ENCODE data around the gene SERP2. TPM values are rescaled to one million over a fixed set of nuclear protein-coding genes. Genes with fewer than 3 reads are reported as not detected.

The SERP2 gene
- total RNA-seq, 2 experiments from 2014 or later: 3.1 TPM

- Mint-ChIP-seq H3K4me1 (peaks cover 3% of the 10 kb centered on the region), H3K27me3 (peaks cover 15% of the 10 kb centered on the region), H3K27ac (no peak overlapping the region), H3K36me3 (no peaks in the 10 kb centered on the region), H3K4me3 (no peak overlapping the region), H3K9me3 (no peaks in the 10 kb centered on the region)
- no peak for DNase-seq
Measured at GRCh38 chr13:44368599-44369368, 4.8 kb upstream of the SERP2 start.

GRCh38 chr13:44371421-44371820 lies 2.2 kb upstream of the SERP2 start:
- Mint-ChIP-seq H3K9me3 (no peaks in the 10 kb centered on the region), H3K36me3 (no peaks in the 10 kb centered on the region), H3K27me3 (peaks cover 30% of the 10 kb centered on the region), H3K4me1 (peaks cover 7% of the 10 kb centered on the region), H3K27ac (no peak overlapping the region), H3K4me3 (no peak overlapping the region)
- DNase-seq: no peak

- no peak overlapping the region for H3K4me3 Mint-ChIP-seq
- H3K36me3 Mint-ChIP-seq: no peaks in the 10 kb centered on the region
- no peaks in the 10 kb centered on the region for H3K9me3 Mint-ChIP-seq
- H3K27ac Mint-ChIP-seq: no peak overlapping the region
- H3K27me3 Mint-ChIP-seq: peaks cover 30% of the 10 kb centered on the region
- no peak for DNase-seq
- peaks cover 7% of the 10 kb centered on the region for H3K4me1 Mint-ChIP-seq
Measured at GRCh38 chr13:44373247-44373600, 400 bp upstream of the SERP2 start.

- H3K4me1 Mint-ChIP-seq: peaks cover 7% of the 10 kb centered on the region
- H3K27me3 Mint-ChIP-seq: peaks cover 30% of the 10 kb centered on the region
- H3K4me3 Mint-ChIP-seq: peak overlapping the region; percentile 65
Measured at GRCh38 chr13:44374348-44374712, 706 bp downstream of the SERP2 start.

GRCh38 chr13:44378277-44378676 lies 4.7 kb downstream of the SERP2 start:
- no peak for DNase-seq
- Mint-ChIP-seq H3K27ac (no peak overlapping the region), H3K9me3 (no peaks in the 10 kb centered on the region), H3K36me3 (no peaks in the 10 kb centered on the region), H3K4me1 (peaks cover 4% of the 10 kb centered on the region), H3K4me3 (no peak overlapping the region), H3K27me3 (peaks cover 15% of the 10 kb centered on the region)

More at GRCh38 chr13:44374348-44374712, 706 bp downstream of the SERP2 start:
- H3K36me3 Mint-ChIP-seq: no peaks in the 10 kb centered on the region
- no peaks in the 10 kb centered on the region for H3K9me3 Mint-ChIP-seq
- no peak overlapping the region for H3K27ac Mint-ChIP-seq
- DNase-seq: no peak

GRCh38 chr13:44379885-44380284 lies 6.3 kb downstream of the SERP2 start:
- Mint-ChIP-seq H3K4me3 (no peak overlapping the region), H3K9me3 (no peaks in the 10 kb centered on the region), H3K36me3 (no peaks in the 10 kb centered on the region), H3K27me3 (peaks cover 8% of the 10 kb centered on the region), H3K4me1 (no peaks in the 10 kb centered on the region), H3K27ac (no peak overlapping the region)
- no peak for DNase-seq

GRCh38 chr13:44380404-44381165 lies 7.0 kb downstream of the SERP2 start:
- Mint-ChIP-seq H3K27me3 (peaks cover 2% of the 10 kb centered on the region), H3K27ac (no peak overlapping the region), H3K9me3 (no peaks in the 10 kb centered on the region), H3K4me1 (no peaks in the 10 kb centered on the region), H3K4me3 (no peak overlapping the region), H3K36me3 (no peaks in the 10 kb centered on the region)
- DNase-seq: no peak

GRCh38 chr13:44382635-44383145 lies 9.1 kb downstream of the SERP2 start:
- Mint-ChIP-seq H3K36me3 (no peaks in the 10 kb centered on the region), H3K27me3 (no peaks in the 10 kb centered on the region), H3K4me3 (no peak overlapping the region), H3K27ac (no peak overlapping the region), H3K4me1 (no peaks in the 10 kb centered on the region), H3K9me3 (no peaks in the 10 kb centered on the region)
- no peak for DNase-seq

GRCh38 chr13:44383945-44384344 lies 10.3 kb downstream of the SERP2 start:
- H3K9me3 Mint-ChIP-seq: no peaks in the 10 kb centered on the region
- no peaks in the 10 kb centered on the region for H3K27me3 Mint-ChIP-seq
- no peaks in the 10 kb centered on the region for H3K4me1 Mint-ChIP-seq
- DNase-seq: no peak
- no peak overlapping the region for H3K4me3 Mint-ChIP-seq
- H3K27ac Mint-ChIP-seq: no peak overlapping the region
- no peaks in the 10 kb centered on the region for H3K36me3 Mint-ChIP-seq

GRCh38 chr13:44384778-44385177 lies 11.2 kb downstream of the SERP2 start:
- H3K36me3 Mint-ChIP-seq: no peaks in the 10 kb centered on the region
- H3K27ac Mint-ChIP-seq: no peak overlapping the region
- no peak overlapping the region for H3K4me3 Mint-ChIP-seq
- DNase-seq: no peak
- no peaks in the 10 kb centered on the region for H3K9me3 Mint-ChIP-seq
- H3K4me1 Mint-ChIP-seq: no peaks in the 10 kb centered on the region
- no peaks in the 10 kb centered on the region for H3K27me3 Mint-ChIP-seq

GRCh38 chr13:44385401-44385800 lies 11.8 kb downstream of the SERP2 start:
- no peaks in the 10 kb centered on the region for H3K9me3 Mint-ChIP-seq
- H3K4me3 Mint-ChIP-seq: no peak overlapping the region
- H3K4me1 Mint-ChIP-seq: no peaks in the 10 kb centered on the region

GRCh38 chr13:44385847-44386246 lies 12.2 kb downstream of the SERP2 start:
- no peaks in the 10 kb centered on the region for H3K4me1 Mint-ChIP-seq
- no peak for DNase-seq
- no peaks in the 10 kb centered on the region for H3K9me3 Mint-ChIP-seq
- no peaks in the 10 kb centered on the region for H3K36me3 Mint-ChIP-seq
- H3K4me3 Mint-ChIP-seq: no peak overlapping the region
- no peak overlapping the region for H3K27ac Mint-ChIP-seq
- no peaks in the 10 kb centered on the region for H3K27me3 Mint-ChIP-seq

More at GRCh38 chr13:44385401-44385800, 11.8 kb downstream of the SERP2 start:
- Mint-ChIP-seq H3K27me3 (no peaks in the 10 kb centered on the region), H3K27ac (no peak overlapping the region), H3K36me3 (no peaks in the 10 kb centered on the region)
- no peak for DNase-seq

- no peak overlapping the region for H3K4me3 Mint-ChIP-seq
- no peaks in the 10 kb centered on the region for H3K4me1 Mint-ChIP-seq
- H3K9me3 Mint-ChIP-seq: no peaks in the 10 kb centered on the region
- no peaks in the 10 kb centered on the region for H3K27me3 Mint-ChIP-seq
- H3K27ac Mint-ChIP-seq: no peak overlapping the region
- DNase-seq: no peak
- H3K36me3 Mint-ChIP-seq: no peaks in the 10 kb centered on the region
Measured at GRCh38 chr13:44386913-44387556, 13.4 kb downstream of the SERP2 start.

GRCh38 chr13:44388427-44389059 lies 14.9 kb downstream of the SERP2 start:
- H3K27ac Mint-ChIP-seq: no peak overlapping the region
- H3K9me3 Mint-ChIP-seq: no peaks in the 10 kb centered on the region
- no peaks in the 10 kb centered on the region for H3K27me3 Mint-ChIP-seq
- DNase-seq: no peak
- peaks cover 2% of the 10 kb centered on the region for H3K4me1 Mint-ChIP-seq
- no peaks in the 10 kb centered on the region for H3K36me3 Mint-ChIP-seq
- H3K4me3 Mint-ChIP-seq: no peak overlapping the region
